Parathyroid adenoma (tissue), 2 donors: ENCODE measurements around the gene NR2C2.

Experiments
- H2AFZ ChIP-seq: fragments of 300-600 bp; sonication (generic); one replicate; pipeline ENCODE4 v1.7.0; 2017; ENCODE audit warnings: antibody characterized with exemption, mild to moderate bottlenecking
- H3K27ac ChIP-seq: fragments of 300-600 bp; sonication (generic); one replicate; pipeline ENCODE4 v1.7.0; 2017
- H3K27me3 ChIP-seq: fragments of 300-600 bp; sonication (generic); one replicate; pipeline ENCODE4 v1.7.0; 2017; ENCODE audit warnings: low read length; ENCODE audit not compliant: control insufficient read depth, insufficient read depth
- H3K36me3 ChIP-seq: fragments of 300-600 bp; sonication (generic); one replicate; pipeline ENCODE4 v1.7.0; 2017; ENCODE audit warnings: low read length; ENCODE audit not compliant: control insufficient read depth, insufficient read depth
- H3K4me1 ChIP-seq: fragments of 300-600 bp; sonication (generic); one replicate; pipeline ENCODE4 v1.7.0; 2017; ENCODE audit warnings: control low read depth
- H3K4me2 ChIP-seq: fragments of 300-600 bp; sonication (generic); one replicate; pipeline ENCODE4 v1.7.0; 2017; ENCODE audit warnings: low read length
- H3K4me3 ChIP-seq: fragments of 300-600 bp; sonication (generic); one replicate; pipeline ENCODE4 v1.7.0; 2017; ENCODE audit warnings: low read depth, low read length
- H3K79me2 ChIP-seq: fragments of 300-600 bp; sonication (generic); one replicate; pipeline ENCODE4 v1.7.0; 2017; ENCODE audit warnings: control low read depth
- H3K9ac ChIP-seq: fragments of 300-600 bp; sonication (generic); one replicate; pipeline ENCODE4 v1.7.0; 2017; ENCODE audit warnings: mild to moderate bottlenecking
- H3K9me3 ChIP-seq: fragments of 300-600 bp; sonication (generic); one replicate; pipeline ENCODE4 v1.7.0; 2017; ENCODE audit warnings: low read length; ENCODE audit not compliant: control insufficient read depth
- CTCF ChIP-seq: fragments of 300-600 bp; sonication (generic); IDR thresholded peaks from one replicate; pipeline ENCODE4 v1.7.0; 2017; ENCODE audit warnings: antibody characterized with exemption, mild to moderate bottlenecking
- donor health status: primary hyperparathyroidism.

Gene NR2C2

GRCh38 chr3:14926592-14926991 lies 20.8 kb upstream of the NR2C2 start:
- Histone ChIP-seq H3K36me3 (no peaks in the 10 kb centered on the region), H3K9ac (no peak overlapping the region), H3K27ac (peak overlapping the region; percentile 72), H3K4me2 (peak overlapping the region; percentile 46), H3K4me1 (peaks cover 18% of the 10 kb centered on the region), H3K27me3 (no peaks in the 10 kb centered on the region), H3K79me2 (no peaks in the 10 kb centered on the region), H3K4me3 (no peak overlapping the region), H3K9me3 (no peaks in the 10 kb centered on the region), H2AFZ (peak overlapping the region; percentile 71)
- TF ChIP-seq CTCF, result no peak

GRCh38 chr3:14927308-14927707 lies 20.1 kb upstream of the NR2C2 start:
- Histone ChIP-seq H3K4me3 (no peak overlapping the region), H3K27me3 (no peaks in the 10 kb centered on the region), H3K27ac (peak overlapping the region; percentile 72), H3K79me2 (no peaks in the 10 kb centered on the region), H3K4me1 (peaks cover 18% of the 10 kb centered on the region), H3K9me3 (no peaks in the 10 kb centered on the region), H2AFZ (peak overlapping the region; percentile 71), H3K36me3 (no peaks in the 10 kb centered on the region), H3K9ac (no peak overlapping the region), H3K4me2 (no peak overlapping the region)
- no peak for TF ChIP-seq CTCF

- no peak overlapping the region for H3K4me3 ChIP-seq
- peaks cover 18% of the 10 kb centered on the region for H3K4me1 ChIP-seq
- no peak overlapping the region for H3K9ac ChIP-seq
- no peaks in the 10 kb centered on the region for H3K9me3 ChIP-seq
- TF ChIP-seq CTCF, result no peak
- H3K27ac ChIP-seq, result no peak overlapping the region
- no peaks in the 10 kb centered on the region for H3K27me3 ChIP-seq
- no peak overlapping the region for H2AFZ ChIP-seq
- no peaks in the 10 kb centered on the region for H3K36me3 ChIP-seq
- no peak overlapping the region for H3K4me2 ChIP-seq
- no peaks in the 10 kb centered on the region for H3K79me2 ChIP-seq
Observed at GRCh38 chr3:14929310-14930074, 17.9 kb upstream of the NR2C2 start.

- Histone ChIP-seq H2AFZ (no peak overlapping the region), H3K27ac (no peak overlapping the region)
Observed at GRCh38 chr3:14933820-14934425, 13.5 kb upstream of the NR2C2 start.

More at GRCh38 chr3:14933820-14934425, 13.5 kb upstream of the NR2C2 start:
- no peak overlapping the region for H3K4me3 ChIP-seq
- H3K4me2 ChIP-seq, result no peak overlapping the region
- H3K9ac ChIP-seq, result no peak overlapping the region
- no peaks in the 10 kb centered on the region for H3K27me3 ChIP-seq
- no peak for TF ChIP-seq CTCF
- H3K79me2 ChIP-seq, result peaks cover 3% of the 10 kb centered on the region
- H3K4me1 ChIP-seq, result no peaks in the 10 kb centered on the region
- H3K9me3 ChIP-seq, result no peaks in the 10 kb centered on the region
- H3K36me3 ChIP-seq, result no peaks in the 10 kb centered on the region
